Ecto neural progenitor cell (in vitro differentiated cells): ENCODE measurements around the gene CGB3.
"Not testable (repeated sequence)": the region's sequence is repeated elsewhere in the genome, so short reads cannot be mapped to it uniquely, and the experiment has no call there.

ENCODE experiments used
- DNase-seq: peaks from one replicate; pipeline ENCODE4 v3.0.0-alpha.2; 2018; ENCODE audit warnings: low spot score

The CGB3 gene

DNA sequence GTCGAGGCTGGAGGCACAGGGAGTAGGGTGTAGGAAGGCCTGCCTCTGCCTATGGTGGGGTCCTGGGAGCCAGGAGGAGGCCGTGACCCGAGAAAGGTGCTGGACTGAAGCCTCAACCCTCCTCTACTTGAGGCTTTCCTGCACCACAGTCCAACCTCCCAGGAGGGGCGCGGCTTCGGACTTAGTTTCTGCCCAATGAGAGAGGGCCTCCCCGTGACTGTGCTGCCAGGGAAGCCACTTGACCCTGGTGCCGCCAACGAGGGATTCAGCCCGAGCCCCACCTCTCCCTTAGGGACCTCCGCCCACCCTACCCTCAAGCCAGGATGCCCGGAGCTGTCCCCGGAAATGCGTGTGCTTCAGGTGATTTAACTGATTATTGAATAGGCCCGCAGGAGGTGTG, at the start of gene CGB3:
TSS of gene CGB3 (minus strand) at position 101 of the 400 bp plus-strand sequence. CDS start 362 bp downstream, outside the sequence.
- not testable (repeated sequence) for DNase-seq

DNA sequence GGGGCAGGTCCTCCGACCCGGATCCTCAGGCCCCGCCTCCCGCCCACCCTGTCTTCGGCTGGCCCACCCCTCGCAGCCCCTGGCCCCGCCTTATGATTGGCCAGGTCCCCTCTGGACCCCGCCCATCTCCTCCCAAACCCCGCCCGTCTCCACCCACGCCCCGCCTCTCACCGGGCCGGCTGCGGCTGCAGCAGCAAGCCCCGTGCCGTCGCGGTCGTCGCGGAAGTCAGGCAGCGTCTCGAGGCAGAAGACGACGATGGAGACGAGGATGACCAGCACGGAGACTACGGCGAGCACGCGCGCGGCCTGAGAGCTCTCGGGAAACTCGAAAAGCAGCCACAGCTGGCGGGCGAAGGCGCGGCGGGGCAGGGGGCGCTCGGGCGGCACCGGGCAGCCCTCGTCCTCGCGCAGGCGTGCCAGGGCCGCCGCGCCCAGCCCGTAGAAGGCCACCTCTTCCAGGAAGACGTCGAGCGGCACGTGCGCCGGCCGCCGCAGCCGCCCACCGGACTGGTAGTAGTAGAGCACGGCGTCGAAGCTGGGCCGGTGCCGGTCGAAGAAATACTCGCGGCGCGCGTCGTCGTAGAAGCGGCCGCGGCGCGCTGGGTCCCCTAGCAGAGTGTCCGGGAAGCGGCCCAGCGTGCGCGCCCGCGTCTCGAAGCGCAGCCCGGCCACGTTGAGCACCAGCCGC, 47.9 kb upstream of the CGB3 start:
- DNase-seq, result peak; percentile 89

DNA sequence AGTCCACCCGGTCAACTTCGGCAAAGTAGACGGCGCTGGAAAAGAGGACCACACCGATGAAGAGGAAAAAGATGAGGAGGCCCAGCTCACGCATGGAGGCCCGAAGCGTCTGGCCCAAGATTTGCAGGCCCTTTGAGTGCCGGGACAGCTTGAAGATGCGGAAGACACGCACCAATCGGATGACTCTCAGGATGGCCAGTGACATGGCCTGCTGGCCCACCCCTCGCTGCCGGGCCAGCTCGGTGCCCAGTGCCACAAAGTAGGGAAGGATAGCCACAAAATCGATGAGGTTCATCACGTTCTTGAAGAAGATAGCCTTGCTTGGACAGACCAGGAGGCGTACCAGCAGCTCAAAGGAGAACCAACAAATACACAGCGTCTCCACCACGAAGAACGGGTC, 46.3 kb upstream of the CGB3 start:
- DNase-seq, result no peak

DNA sequence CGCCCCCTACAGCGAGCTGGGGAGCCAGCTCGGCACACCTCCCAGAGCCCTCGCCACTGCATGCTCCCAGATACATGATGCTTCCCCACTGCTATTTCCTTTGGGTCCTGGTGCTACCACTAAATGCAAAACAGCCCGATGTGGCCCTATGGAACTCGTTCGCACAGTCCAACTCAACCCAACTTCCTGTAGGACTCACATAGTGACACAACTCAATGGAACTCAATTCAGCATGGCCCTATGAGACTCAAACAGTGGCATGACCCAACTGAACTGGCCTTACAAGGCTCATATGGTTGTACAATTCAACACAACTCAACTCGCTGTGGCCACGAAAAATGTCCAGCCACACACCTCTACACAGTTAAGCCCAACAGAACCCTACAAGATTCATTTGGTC, 44.9 kb upstream of the CGB3 start:
- no peak for DNase-seq

DNA sequence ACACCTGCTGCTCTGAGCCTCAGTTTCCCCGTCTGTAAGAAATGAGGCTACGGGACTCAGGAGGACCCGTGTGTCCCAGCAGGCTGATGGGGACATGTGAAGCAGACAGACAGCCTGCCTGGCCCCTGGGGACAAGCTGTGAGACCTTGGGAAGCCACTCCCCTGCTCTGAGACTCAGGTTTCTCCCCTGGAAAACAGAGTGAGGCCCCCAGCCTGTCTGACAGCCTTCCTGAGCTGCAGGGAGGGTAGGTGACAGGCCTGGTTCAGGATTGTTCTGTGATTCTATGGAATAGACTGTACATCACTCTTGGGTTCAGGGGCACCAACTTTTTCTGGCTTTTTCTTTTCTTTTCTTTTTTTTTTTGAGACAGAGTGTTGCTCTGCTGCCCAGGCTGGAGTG, 43.4 kb upstream of the CGB3 start:
- no peak for DNase-seq

DNA sequence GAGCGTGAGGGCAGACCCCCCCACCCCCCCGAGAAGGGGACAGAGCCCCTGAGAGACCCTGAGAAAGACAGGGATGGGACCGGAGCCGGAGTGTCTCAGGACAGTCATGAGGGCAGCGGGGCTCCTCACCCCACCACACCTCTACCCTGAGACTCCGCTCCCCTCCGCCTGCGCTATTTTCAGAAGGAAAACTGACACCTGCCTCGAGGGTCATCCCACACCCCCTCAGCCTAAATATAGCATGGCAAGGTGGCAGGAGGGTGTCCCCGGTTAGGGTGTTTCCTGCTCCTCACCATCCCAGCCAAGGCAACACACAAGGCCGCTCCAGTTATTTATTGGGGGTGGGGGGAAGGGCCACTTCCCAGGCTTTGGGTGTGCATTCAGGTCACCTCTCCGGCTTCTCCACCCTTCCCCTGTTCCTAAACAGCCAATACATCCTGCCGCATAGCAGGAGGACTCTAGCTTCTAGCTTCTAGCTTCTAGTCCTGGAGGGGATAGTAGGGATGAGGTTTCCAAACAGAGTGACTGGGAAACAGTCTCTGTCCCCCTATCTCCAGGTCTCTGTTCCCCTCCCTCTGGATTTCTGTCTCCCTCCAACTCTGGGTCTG, 41.9 kb upstream of the CGB3 start:
- no peak for DNase-seq

DNA sequence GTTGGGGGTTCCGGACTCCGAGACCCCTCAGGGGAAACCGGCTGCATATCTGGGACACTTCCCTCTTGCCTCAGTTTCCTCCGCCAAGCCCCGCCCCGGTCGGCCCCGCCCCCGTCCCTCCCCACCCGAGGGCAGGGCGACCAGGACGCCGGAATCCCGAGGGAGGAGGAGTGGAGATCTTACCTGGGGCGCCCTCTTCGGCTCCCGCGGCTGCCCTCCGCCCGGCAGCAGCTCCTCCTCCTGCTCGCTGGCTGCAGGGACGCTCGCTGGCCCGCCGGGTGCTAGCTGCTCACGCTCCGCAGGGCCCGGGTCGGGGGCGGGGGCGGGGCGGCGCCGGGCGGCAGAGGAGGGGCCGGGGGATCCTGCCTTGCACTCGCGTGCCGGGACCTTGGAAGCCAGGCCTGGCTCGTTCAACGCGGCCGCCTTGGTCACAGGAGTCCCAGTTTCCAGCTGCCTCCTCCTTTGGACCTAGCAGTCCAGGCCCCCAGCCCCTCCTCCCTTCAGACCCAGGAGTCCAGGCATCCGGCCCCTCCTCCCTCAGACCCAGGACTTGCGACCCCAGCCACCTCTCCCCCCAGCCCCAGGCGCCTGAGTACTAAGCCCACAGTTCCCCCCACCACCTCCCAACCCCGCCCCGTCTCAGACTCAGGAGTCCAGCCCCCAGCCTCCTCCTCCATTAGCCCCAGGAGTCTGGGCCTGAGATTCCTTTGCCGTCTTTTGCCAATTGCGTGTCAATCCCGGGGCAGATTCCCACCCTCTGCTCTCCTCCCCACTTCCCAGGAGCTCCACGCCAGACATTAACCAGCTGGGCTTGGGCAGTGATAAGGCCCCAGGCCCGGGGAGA, 40.9 kb upstream of the CGB3 start, which contains the start of gene NTF4:
TSS of gene NTF4 (minus strand) at position 51 of the 844 bp plus-strand sequence. CDS start 2,821 bp downstream, outside the sequence.
- DNase-seq, result peak; percentile 86

DNA sequence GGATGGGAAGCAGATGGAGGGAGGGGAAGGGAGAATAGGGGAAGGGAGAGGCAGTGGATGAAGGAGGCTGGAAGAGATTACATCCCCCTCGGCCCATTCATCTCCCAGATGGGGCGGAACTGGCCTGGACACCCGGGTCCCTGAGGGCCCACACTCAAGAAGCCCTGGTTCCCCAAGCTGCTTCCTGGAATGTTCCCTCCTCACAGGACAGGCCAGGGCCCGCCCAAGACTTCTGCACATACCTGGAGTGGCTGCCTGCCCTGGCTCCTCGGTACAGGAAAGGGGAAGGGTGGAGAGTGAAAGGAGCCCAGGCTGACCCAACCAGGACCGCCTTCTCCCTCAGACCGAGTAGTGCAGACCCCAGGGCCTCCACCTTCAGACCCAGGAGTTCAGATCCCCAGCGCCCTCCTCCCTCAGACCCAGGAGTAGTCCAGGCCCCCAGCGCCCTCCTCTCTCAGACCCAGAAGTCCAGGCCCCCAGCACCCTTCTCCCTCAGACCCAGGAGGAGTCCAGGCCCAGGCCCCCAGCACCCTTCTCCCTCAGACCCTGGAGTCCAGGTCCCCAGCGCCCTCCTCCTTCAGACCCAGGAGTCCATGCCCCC, 40.0 kb upstream of the CGB3 start:
- DNase-seq, result no peak

DNA sequence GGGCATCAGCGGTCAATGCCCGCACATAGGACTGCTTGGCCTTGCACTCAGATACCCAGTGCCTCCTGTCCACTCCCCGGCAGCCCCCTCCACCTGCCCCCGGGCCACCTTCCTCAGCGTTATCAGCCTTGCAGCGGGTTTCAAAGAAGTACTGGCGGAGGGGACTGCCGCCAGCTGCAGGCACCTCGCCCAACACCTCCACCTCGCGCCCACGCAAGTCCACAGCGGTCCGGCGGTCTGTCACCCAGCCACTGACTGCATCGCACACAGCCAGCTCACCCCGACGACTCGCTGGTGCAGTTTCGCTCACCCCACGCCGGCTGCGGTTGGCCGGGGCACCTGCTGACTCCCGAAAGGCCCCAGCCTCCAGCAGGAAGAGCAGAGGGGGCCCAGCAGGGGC, 37.3 kb upstream of the CGB3 start:
- DNase-seq, result no peak

DNA sequence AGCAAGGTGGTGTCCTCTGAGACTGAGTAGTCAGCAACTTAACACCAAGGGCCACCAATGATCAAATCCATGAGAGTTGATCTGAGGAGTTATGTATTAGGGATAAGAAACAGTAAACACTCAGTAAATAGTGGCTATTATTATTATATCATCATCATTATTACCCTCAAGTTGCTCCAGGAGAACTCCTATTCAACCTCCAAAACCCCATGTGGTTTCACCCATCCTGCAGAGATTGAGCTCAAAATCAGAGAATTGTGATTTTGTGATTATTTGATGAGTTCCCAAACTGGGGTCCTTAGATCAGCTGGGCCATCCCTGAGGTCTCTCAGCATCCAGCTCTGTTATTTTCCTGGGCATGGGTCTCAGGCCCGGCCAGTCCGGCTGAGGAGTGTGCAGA, 36.9 kb upstream of the CGB3 start:
- DNase-seq, result no peak

DNA sequence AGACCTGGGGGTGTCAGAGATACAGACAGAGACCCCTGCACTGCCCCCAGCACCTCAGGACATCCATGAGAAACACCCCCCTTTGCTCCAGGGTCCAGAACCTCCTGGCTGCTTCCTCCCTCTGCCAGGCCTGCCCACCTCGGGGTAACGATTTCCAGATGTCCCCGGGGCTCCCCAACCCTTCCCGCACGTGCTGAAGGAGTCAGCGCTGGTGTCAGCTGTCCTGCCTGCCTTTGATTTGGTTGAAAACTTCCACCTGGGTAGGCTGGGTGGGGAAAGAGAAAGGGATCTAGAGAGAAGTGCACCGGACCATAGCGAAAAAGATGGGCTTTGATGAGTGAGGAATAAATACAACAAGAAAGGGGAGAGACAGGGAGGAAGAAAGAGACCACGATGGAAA, 34.9 kb upstream of the CGB3 start:
- DNase-seq, result no peak

DNA sequence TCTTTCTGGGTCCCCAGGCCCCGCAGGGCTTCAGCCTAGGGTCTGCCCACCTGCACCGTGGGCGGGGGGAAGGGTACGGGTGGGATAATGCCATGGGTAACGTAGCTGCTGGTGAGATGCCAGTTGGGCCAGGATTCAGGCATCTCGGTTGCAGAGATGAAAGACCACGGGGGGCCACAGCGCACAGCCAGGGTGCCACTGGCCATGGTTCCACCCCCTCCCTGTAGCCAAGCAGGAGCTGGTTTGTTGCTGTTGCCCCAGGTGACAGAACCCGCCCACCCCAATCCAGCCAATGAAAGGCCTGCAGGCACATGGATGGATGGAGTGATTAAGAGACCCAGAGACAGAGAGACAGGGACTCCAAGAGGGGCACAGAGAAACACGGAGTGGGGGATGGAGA, 34.4 kb upstream of the CGB3 start:
- peak; percentile 65 for DNase-seq

DNA sequence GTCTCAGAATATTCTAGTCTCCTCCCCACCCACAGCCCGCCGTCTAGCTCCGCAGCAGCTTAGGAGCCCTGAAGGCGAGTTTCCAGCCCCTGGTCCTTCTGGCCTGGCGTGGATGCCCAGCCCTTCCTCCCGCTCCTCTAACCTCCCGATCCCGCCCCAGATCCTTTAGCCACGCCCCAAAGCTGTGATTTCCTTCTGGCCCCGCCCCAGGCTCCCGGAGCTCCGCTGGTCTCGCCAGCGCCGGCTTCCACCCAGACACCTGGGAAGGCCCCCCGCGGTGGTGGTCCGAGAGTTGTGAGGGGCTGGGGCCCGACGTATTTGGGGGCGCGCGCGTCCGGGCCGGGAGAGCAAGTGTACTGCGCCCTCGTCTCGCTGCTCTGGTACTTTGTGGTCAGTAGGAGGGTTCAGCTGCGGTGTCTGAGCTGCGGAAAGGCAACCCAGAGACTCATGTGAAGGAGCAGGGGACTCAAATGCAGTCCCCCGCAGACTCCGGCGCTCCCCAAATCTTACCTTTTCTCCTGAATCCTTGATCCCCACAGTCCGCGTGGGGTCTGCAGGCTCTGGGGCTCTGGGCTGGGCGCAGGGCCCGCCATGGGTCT, 33.6 kb upstream of the CGB3 start, which contains the start of gene CGB7:
TSS of gene CGB7 (minus strand) at position 114 of the 599 bp plus-strand sequence. CDS start 2,374 bp downstream, outside the sequence.
- peak; percentile 85 for DNase-seq

DNA sequence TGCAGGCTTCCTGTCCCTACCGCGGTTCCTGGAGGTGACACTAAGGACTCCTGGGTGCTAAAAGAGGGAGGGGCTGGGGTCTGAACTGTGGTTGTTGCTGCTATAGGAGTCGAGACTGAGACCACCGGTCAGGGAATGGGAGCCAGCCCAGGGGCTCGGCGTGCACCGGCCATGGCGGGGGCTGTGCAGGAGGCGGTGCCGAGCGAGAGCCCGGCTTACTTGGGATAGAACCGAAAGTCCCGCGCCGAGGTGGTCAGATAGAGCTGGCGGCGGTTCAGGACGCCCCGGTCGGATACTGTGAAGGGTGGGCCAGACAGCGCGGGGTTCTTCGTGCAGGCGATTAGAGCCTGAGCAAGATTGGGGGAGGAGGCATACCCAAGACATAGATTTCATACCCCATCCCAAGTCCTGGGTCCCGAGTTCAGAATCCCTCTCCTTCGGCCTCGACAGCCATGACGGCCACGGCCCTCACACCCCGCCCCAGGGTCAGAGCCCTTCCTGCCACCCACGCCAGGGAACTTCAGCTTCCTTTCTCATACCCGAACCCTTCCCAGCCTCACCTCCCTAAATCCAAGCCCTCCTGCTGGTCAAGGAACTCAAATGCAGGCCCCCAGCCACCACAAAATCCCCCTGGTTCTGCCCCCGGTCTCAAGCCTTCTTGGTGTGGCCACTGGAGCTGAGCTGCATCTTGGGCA, 32.9 kb upstream of the CGB3 start:
- not testable (repeated sequence) for DNase-seq

DNA sequence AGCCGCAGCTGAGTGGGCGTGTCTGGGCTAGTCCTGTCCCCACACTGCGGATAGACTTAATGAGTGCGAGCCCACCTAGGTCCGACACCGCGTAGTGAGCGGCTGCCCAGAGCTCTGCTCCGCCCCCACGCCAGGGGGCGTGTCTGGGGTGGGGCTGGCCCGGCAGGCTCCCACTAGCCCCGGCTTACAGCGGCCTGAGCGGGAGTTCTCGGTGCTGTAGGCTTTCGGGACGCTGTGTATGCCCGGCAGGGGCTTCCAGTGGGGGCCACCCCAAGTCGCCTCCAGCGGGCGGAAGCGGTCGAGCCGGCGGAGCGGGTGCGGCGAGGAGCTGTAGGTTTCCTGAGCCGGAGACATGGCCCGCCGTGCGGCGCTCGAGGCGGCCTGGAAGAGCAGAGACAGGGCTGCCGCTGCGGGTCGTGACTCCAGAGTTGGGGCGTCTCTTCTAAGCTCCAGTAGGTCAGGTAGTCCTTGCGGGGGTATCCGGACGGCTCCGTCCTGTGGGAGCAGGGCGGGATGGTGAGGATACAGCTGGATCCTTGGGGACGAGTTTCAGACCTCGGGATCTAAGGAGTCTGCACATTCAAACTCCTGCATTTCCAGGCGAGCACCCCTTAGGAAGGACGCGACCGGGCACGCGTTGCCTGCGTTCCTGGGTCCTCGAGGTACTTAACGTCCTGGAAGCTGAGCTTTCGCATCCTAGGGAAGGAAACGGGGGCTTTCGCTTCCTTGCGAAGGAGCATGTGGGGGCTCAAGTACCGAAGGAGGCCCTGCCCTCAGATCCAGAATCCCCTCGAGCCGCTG, 32.2 kb upstream of the CGB3 start:
- DNase-seq, result peak; percentile 82

DNA sequence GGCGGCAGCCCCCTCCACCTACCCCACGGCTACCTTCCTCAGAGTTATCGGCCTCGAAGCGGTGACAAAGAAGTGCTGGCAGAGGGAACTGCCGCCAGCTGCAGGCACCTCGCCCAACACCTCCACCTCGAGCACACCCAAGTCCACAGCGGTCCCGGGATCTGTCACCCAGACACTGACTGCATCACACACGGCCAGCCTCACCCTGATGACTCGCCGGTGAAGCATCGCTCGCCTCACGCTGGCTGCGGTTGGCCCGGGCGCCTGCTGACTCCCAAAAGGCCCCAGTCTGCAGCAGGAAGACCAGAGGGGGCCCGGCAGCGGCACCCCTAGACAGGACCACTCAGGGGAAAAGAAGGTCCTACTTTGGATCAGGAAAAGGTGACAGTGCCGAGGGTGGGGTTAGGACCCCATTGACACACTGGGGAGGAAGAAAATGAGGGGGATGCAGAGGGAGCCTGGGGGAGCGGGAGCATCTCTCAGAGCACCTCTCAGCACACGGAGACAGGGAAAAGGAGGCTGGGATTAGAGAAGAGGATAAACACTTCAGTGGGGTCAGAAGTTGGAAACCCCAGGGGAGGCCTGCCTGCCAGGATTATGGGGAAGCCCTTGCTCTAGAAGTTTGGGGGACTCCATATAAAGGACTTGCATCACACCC, 26.4 kb upstream of the CGB3 start:
- not testable (repeated sequence) for DNase-seq

DNA sequence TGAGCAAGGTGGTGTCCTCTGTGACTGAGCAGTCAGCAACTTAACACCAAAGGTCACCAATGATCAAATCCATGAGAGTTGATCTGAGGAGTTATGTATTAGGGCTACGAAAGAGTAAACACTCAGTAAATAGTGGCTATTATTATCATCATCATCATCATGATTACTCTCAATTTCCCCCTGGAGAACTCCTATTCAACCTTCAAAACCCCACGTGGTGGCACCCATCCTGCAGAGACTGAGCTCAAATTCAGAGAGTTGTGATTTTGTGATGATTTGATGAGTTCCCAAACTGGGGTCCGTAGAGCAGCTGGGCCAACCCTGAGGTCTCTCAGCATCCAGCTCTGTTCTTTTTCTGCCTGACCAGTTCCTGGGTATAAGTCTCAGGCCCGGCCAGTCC, 25.7 kb upstream of the CGB3 start:
- DNase-seq, result not testable (repeated sequence)

DNA sequence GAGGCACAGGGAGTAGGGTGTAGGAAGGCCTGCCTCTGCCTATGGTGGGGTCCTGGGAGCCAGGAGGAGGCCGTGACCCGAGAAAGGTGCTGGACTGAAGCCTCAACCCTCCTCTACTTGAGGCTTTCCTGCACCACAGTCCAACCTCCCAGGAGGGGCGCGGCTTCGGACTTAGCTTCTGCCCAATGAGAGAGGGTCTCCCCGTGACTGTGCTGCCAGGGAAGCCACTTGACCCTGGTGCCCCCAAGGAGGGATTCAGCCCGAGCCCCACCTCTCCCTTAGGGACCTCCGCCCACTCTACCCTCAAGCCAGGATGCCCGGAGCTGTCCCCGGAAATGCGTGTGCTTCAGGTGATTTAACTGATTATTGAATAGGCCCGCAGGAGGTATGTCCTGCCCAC, 24.9 kb upstream of the CGB3 start, which contains the start of gene CGB8:
TSS of gene CGB8 (minus strand) at position 101 of the 400 bp plus-strand sequence. CDS start 372 bp downstream, outside the sequence.
- not testable (repeated sequence) for DNase-seq

DNA sequence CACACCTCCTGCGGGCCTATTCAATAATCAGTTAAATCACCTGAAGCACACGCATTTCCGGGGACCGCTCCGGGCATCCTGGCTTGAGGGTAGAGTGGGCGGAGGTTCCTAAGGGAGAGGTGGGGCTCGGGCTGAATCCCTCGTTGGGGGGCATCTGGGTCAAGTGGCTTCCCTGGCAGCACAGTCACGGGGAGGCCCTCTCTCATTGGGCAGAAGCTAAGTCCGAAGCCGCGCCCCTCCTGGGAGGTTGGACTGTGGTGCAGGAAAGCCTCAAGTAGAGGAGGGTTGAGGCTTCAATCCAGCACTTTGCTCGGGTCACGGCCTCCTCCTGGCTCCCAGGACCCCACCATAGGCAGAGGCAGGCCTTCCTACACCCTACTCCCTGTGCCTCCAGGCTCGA, 19.4 kb upstream of the CGB3 start, which contains the start of gene CGB5:
TSS of gene CGB5 (plus strand) at position 301 of the 400 bp plus-strand sequence. CDS start 362 bp downstream, outside the sequence.
- not testable (repeated sequence) for DNase-seq
